ENCODE results near the gene C19orf33.

DNA sequence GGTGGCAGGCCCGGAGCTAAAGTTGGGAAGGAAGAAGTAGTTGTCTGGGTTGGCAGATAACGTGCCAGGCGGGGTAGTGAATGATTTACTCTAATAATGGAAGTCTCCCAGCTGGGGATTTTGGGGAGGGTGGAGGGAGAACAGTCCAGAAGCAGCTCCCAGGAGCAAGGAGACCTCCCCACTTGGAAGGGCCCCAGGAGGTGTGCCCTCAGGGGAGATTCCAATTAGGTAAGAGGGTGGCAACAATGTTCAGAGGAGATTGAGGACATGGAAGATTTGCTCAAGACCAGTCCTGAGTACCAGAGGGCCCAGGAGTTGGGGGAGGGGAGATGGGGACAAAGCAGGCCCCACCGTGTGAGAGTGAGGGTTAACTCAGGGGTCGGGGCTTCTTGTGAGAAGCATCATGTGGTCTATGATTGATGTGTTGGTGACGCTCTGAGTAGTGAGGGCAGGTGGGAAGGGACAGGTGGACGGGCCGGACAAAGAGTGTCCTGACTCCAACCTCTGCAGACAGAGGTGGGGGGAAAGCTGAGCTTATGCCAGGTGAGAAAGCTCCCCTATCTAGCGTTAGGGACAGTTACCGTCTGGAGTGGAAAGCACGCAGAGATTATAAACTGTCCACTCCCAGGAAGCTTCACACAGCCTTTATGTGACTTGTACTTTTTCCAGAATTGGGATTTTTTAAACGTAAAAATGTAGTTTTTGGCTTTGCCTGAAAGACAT, 36.1 kb upstream of the C19orf33 start:
- TF ChIP-seq, protein P1, sequence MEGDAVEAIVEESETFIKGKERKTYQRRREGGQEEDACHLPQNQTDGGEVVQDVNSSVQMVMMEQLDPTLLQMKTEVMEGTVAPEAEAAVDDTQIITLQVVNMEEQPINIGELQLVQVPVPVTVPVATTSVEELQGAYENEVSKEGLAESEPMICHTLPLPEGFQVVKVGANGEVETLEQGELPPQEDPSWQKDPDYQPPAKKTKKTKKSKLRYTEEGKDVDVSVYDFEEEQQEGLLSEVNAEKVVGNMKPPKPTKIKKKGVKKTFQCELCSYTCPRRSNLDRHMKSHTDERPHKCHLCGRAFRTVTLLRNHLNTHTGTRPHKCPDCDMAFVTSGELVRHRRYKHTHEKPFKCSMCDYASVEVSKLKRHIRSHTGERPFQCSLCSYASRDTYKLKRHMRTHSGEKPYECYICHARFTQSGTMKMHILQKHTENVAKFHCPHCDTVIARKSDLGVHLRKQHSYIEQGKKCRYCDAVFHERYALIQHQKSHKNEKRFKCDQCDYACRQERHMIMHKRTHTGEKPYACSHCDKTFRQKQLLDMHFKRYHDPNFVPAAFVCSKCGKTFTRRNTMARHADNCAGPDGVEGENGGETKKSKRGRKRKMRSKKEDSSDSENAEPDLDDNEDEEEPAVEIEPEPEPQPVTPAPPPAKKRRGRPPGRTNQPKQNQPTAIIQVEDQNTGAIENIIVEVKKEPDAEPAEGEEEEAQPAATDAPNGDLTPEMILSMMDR (IDR thresholded peaks at IDR 0.05; ENCODE audit: low read length), result no peak
- TF ChIP-seq EZH2 (optimal IDR thresholded peaks at IDR 0.05; ENCODE audit: low read depth, low read length) (no peak), EZH2phosphoT487 (IDR thresholded peaks at IDR 0.05; ENCODE audit: low read length) (no peak)
